Measurements from ENCODE around the gene WNT6.

Gene WNT6

GRCh38 chr2:218858138-218858445 is 1.5 kb upstream of the WNT6 start:
- DNase-seq = no peak

- DNase-seq = no peak
These were observed 692 bp upstream of the WNT6 start for GRCh38 chr2:218858671-218859555.

- no peak for DNase-seq
These were observed 605 bp downstream of the WNT6 start for GRCh38 chr2:218859988-218860831.

- no peak for DNase-seq
These were observed 1.4 kb downstream of the WNT6 start for GRCh38 chr2:218860950-218861381.

GRCh38 chr2:218861645-218862318 is 2.2 kb downstream of the WNT6 start:
- DNase-seq = no peak

- DNase-seq = no peak
These were observed 3.5 kb downstream of the WNT6 start for GRCh38 chr2:218863021-218863520.

- DNase-seq = no peak
These were observed 5.8 kb downstream of the WNT6 start for GRCh38 chr2:218865396-218865795.

GRCh38 chr2:218865999-218866398 is 6.4 kb downstream of the WNT6 start:
- DNase-seq = no peak

GRCh38 chr2:218867900-218868299 is 8.3 kb downstream of the WNT6 start:
- no peak for DNase-seq

- no peak for DNase-seq
These were observed 9.5 kb downstream of the WNT6 start for GRCh38 chr2:218869064-218869463.

- no peak for DNase-seq
These were observed 11.4 kb downstream of the WNT6 start for GRCh38 chr2:218870984-218871344.

- DNase-seq = peak; percentile 27
These were observed 12.0 kb downstream of the WNT6 start for GRCh38 chr2:218871345-218872302.

- DNase-seq = no peak
These were observed 13.2 kb downstream of the WNT6 start for GRCh38 chr2:218872645-218873358.

GRCh38 chr2:218873359-218874194 is 14.0 kb downstream of the WNT6 start:
- DNase-seq = no peak

GRCh38 chr2:218875692-218876246 is 16.2 kb downstream of the WNT6 start:
- DNase-seq = no peak

- peak; percentile 75 for DNase-seq
These were observed 17.1 kb downstream of the WNT6 start for GRCh38 chr2:218876562-218877219.

- no peak for DNase-seq
These were observed 17.7 kb downstream of the WNT6 start for GRCh38 chr2:218877331-218877730.

GRCh38 chr2:218877891-218878290 is 18.3 kb downstream of the WNT6 start:
- DNase-seq = no peak

GRCh38 chr2:218878486-218878885 is 18.9 kb downstream of the WNT6 start:
- no peak for DNase-seq
